Transverse colon (tissue), 4 donors: ENCODE data around the gene PLB1. TPM values are rescaled to one million over a fixed set of nuclear protein-coding genes. Genes with fewer than 3 reads are reported as not detected.
A peak's percentile ranks its signal among the peaks of the same experiment; 100 is the strongest.

Experiments
- DNase-seq: peaks from one replicate; pipeline ENCODE4 v3.0.0-alpha.2; 2019
- H3K27ac ChIP-seq, 4 donors: fragments of 200-600 bp; sonication (generic); 2 replicates each; pipeline ENCODE4 v1.5.1; 2016 to 2018; ENCODE audit warnings: inconsistent platforms in 4 of 4
- H3K27me3 ChIP-seq: fragments of 200-600 bp; sonication (generic); 2 replicates; pipeline ENCODE4 v1.5.1; 2017; ENCODE audit warnings: inconsistent platforms
- H3K36me3 ChIP-seq, 4 donors: fragments of 200-600 bp; sonication (generic); 2 replicates each; pipeline ENCODE4 v1.5.1; 2017 to 2019; ENCODE audit warnings: inconsistent platforms in 4 of 4
- H3K4me1 ChIP-seq, 4 donors: fragments of 200-600 bp; sonication (generic); 2 replicates each; pipeline ENCODE4 v1.5.1; 2017 to 2020; ENCODE audit warnings: inconsistent platforms in 4 of 4
- H3K4me3 ChIP-seq, 4 donors: fragments of 200-600 bp; sonication (generic); 1 replicate in 1 of 4; 2 replicates in 3 of 4; pipeline versions ENCODE4 v1.5.1 to v1.6.1; 2017 to 2019; ENCODE audit warnings: inconsistent platforms in 4 of 4
- H3K9me3 ChIP-seq, 2 donors: fragments of 200-600 bp; sonication (generic); 2 replicates each; pipeline ENCODE4 v1.5.1; 2017 to 2019; ENCODE audit warnings: inconsistent platforms in 2 of 2
- EP300 ChIP-seq: sonication (generic); formaldehyde crosslinking; IDR thresholded peaks from one replicate; pipeline ENCODE4 v1.6.1; 2017; ENCODE audit warnings: antibody characterized with exemption, low read depth
- POLR2A ChIP-seq: fragments of 450-650 bp; IDR thresholded peaks from one replicate; pipeline ENCODE4 v1.6.1; 2016; ENCODE audit warnings: antibody characterized with exemption, mild to moderate bottlenecking, moderate library complexity
- POLR2AphosphoS5 ChIP-seq, 3 donors: sonication (generic); formaldehyde crosslinking; IDR thresholded peaks; one replicate each; pipeline ENCODE4 v1.6.1; 2016; ENCODE audit warnings: antibody characterized with exemption in 3 of 3
- WGBS, 2 donors: methylation state at CpG; one replicate each; pipeline ENCODE4 v1.1.5; 2018; ENCODE audit warnings: low coverage in 1 of 2; 5-methylcytosine and 5-hydroxymethylcytosine counted together
- in situ Hi-C, 4 donors: fragments of 200-750 bp; cut with MboI; loops; one replicate each; pipeline versions ENCODE4 v1.15.0 to v1.15.1; 2017; ENCODE audit warnings: low sequenced_read_pairs in 3 of 4, low pct_ligation_motif_present in 1 of 4, low pct_unique_long_range_greater_than_20kb in 1 of 4
- intact Hi-C: fragments of 100-400 bp; cut with DNase I; formaldehyde crosslinking; loops from one replicate; pipeline ENCODE4 v1.15.1; 2023; ENCODE audit warnings: low total_unique reads
- total RNA-seq, 4 donors: library from RNA; depleted of rRNA; stranded (reverse); fragments of >200 nt; gene quantifications; one replicate each; pipeline ENCODE4 v1.1.0, GENCODE V29; 2016
- TF ChIP-seq, protein P1 (sequence below), 5 experiments: fragments of 200-600 bp in 3 of 5; fragments of 450-650 bp in 2 of 5; sonication (generic) in 3 of 5; IDR thresholded peaks; 1 replicate in 2 of 5; 2 replicates in 3 of 5; pipeline ENCODE4 v1.5.1; 2016 to 2017; ENCODE audit warnings: antibody characterized with exemption in 5 of 5, inconsistent platforms in 3 of 5, mild to moderate bottlenecking in 2 of 5, moderate library complexity in 1 of 5

Gene PLB1
- total RNA-seq, 4 donors from 2014 or later = 0.20 to 4.2 (median 1.8) TPM

- 68% methylated on average over 3 of the region's 3 CpGs; no CpG with 5 or more reads in 1 of the 2 donors for WGBS, 2 donors
- intact Hi-C loops = no loop called here
- Histone ChIP-seq H3K9me3 (no peaks in the 10 kb centered on the region), H3K27me3 (no peaks in the 10 kb centered on the region), H3K27ac (no peak overlapping the region), H3K4me3 (no peak overlapping the region), H3K36me3 (no peaks in the 10 kb centered on the region), H3K4me1 (peaks cover 20 to 47% (median 33%) of the 10 kb centered on the region in 4 donors)
- in situ Hi-C loops = no loop called here
- no peak for DNase-seq
- TF ChIP-seq, protein P1, sequence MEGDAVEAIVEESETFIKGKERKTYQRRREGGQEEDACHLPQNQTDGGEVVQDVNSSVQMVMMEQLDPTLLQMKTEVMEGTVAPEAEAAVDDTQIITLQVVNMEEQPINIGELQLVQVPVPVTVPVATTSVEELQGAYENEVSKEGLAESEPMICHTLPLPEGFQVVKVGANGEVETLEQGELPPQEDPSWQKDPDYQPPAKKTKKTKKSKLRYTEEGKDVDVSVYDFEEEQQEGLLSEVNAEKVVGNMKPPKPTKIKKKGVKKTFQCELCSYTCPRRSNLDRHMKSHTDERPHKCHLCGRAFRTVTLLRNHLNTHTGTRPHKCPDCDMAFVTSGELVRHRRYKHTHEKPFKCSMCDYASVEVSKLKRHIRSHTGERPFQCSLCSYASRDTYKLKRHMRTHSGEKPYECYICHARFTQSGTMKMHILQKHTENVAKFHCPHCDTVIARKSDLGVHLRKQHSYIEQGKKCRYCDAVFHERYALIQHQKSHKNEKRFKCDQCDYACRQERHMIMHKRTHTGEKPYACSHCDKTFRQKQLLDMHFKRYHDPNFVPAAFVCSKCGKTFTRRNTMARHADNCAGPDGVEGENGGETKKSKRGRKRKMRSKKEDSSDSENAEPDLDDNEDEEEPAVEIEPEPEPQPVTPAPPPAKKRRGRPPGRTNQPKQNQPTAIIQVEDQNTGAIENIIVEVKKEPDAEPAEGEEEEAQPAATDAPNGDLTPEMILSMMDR (IDR thresholded peaks at IDR 0.05) = no peak
- TF ChIP-seq POLR2AphosphoS5 (IDR thresholded peaks at IDR 0.05) (no peak), POLR2A (no peak), EP300 (no peak)
Measured at GRCh38 chr2:28630341-28630740, 134.5 kb downstream of the PLB1 start.

DNA sequence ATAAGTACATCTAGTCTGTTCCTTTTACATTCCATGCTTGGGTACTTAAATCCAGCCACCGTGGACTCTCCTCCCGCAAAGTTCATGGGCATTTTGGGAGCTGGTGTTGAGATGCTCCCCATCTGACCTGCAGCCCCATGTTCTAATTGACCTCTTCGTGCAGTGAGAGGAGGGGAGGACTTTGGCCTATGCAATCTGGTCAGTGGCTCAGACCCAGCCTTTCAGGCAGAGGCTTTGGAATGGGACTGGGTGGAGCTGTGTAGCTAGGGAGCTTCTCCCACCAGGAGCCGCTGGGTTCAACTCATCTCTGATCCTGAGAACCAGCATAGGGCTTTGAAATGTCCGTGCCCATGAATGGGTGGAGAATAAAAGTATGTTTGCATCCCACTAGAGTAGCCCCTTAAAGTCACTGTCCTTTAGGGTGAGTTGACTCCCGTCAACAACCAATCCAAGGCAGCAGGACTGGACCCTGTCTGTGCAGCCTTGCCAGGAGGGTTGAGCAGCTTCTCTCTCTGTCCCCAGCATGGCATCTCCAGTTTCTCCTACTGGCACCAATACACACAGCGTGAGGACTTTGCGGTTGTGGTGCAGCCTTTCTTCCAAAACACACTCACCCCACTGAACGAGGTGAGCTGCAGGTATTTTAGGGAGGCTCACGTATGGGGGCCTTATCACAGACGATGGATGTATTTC lies 135.8 kb downstream of the PLB1 start:
- TF ChIP-seq POLR2A (no peak), POLR2AphosphoS5 (IDR thresholded peaks at IDR 0.05) (no peak), EP300 (no peak)
- TF ChIP-seq, protein P1 (IDR thresholded peaks at IDR 0.05) = no peak
- intact Hi-C loops = no loop called here
- Histone ChIP-seq H3K4me1 (peaks cover 8 to 44% (median 23%) of the 10 kb centered on the region in 4 donors), H3K27me3 (no peaks in the 10 kb centered on the region), H3K9me3 (no peaks in the 10 kb centered on the region), H3K36me3 (no peaks in the 10 kb centered on the region), H3K27ac (no peak overlapping the region), H3K4me3 (no peak overlapping the region)
- no peak for DNase-seq
- in situ Hi-C loops = no loop called here
- WGBS, 2 donors = 69 to 93% methylated on average over 3 to 10 of the region's 11 CpGs

GRCh38 chr2:28632791-28633190 lies 136.9 kb downstream of the PLB1 start:
- Histone ChIP-seq H3K27ac (no peak overlapping the region), H3K4me1 (peaks cover 6 to 38% (median 18%) of the 10 kb centered on the region in 4 donors), H3K36me3 (no peaks in the 10 kb centered on the region), H3K9me3 (no peaks in the 10 kb centered on the region), H3K27me3 (no peaks in the 10 kb centered on the region), H3K4me3 (no peak overlapping the region)
- TF ChIP-seq, protein P1 (IDR thresholded peaks at IDR 0.05) = no peak
- TF ChIP-seq POLR2AphosphoS5 (IDR thresholded peaks at IDR 0.05) (no peak), POLR2A (no peak), EP300 (no peak)
- 94 to 96% methylated on average over 2 to 6 of the region's 6 CpGs for WGBS, 2 donors
- in situ Hi-C loops (no loop called here), intact Hi-C loops (no loop called here)
- DNase-seq = peak; percentile 4

- Histone ChIP-seq H3K36me3 (no peaks in the 10 kb centered on the region), H3K27ac (peak overlapping the region in 3 of 4 donors; percentile 81 to 87 (median 84)), H3K4me3 (no peak overlapping the region), H3K27me3 (no peaks in the 10 kb centered on the region), H3K4me1 (peaks cover 6 to 35% (median 16%) of the 10 kb centered on the region in 4 donors), H3K9me3 (no peaks in the 10 kb centered on the region)
- intact Hi-C loops (no loop called here), in situ Hi-C loops (no loop called here)
- peak; percentile 1 for DNase-seq
- 56 to 70% methylated on average over 6 to 7 of the region's 7 CpGs for WGBS, 2 donors
- TF ChIP-seq POLR2A (no peak), EP300 (no peak), POLR2AphosphoS5 (IDR thresholded peaks at IDR 0.05) (no peak)
- TF ChIP-seq, protein P1 (IDR thresholded peaks at IDR 0.05) = no peak
Measured at GRCh38 chr2:28633204-28633603, 137.3 kb downstream of the PLB1 start.
